ENCODE data around the gene PRELID2. TPM values are rescaled to one million over a fixed set of nuclear protein-coding genes. Genes with fewer than 3 reads are reported as not detected.

Gene PRELID2
- total RNA-seq, 4 donors from 2014 or later: 13.6 to 19.8 (median 17.3) TPM

- peaks cover 0 to 16% (median 0%) of the 10 kb centered on the region in 3 donors for H3K4me1 ChIP-seq
- no peak for TF ChIP-seq POLR2AphosphoS5 (IDR thresholded peaks at IDR 0.05)
- no peak overlapping the region for H3K4me3 ChIP-seq
- H3K27ac ChIP-seq: no peak overlapping the region
- H3K9me3 ChIP-seq: no peaks in the 10 kb centered on the region
- H3K27me3 ChIP-seq: no peaks in the 10 kb centered on the region
- no peaks in the 10 kb centered on the region for H3K36me3 ChIP-seq
- ATAC-seq: no peak
- WGBS, 2 donors (ENCODE audit: low coverage in 1 of 2): 93 to 100% methylated on average over 3 of the region's 3 CpGs
Observed at GRCh38 chr5:145853781-145854376, 18.7 kb upstream of the PRELID2 start.

- ATAC-seq: no peak
- 77% methylated on average over 2 of the region's 3 CpGs; no CpG with 5 or more reads in 1 of the 2 donors for WGBS, 2 donors (ENCODE audit: low coverage in 1 of 2)
Observed at GRCh38 chr5:145852990-145853389, 17.8 kb upstream of the PRELID2 start.

GRCh38 chr5:145848854-145849253, 13.7 kb upstream of the PRELID2 start:
- H3K4me3 ChIP-seq: no peak overlapping the region
- H3K9me3 ChIP-seq: no peaks in the 10 kb centered on the region
- no peak for ATAC-seq
- H3K4me1 ChIP-seq: no peaks in the 10 kb centered on the region
- no peaks in the 10 kb centered on the region for H3K27me3 ChIP-seq
- WGBS, 2 donors (ENCODE audit: low coverage in 1 of 2): 71 to 90% methylated on average over 1 of the region's 1 CpG
- TF ChIP-seq EP300 (IDR thresholded peaks at IDR 0.05) (no peak), POLR2A (IDR thresholded peaks at IDR 0.05) (no peak), POLR2AphosphoS5 (IDR thresholded peaks at IDR 0.05) (no peak), CTCF (IDR thresholded peaks at IDR 0.05) (no peak)
- H3K27ac ChIP-seq: no peak overlapping the region
- no peaks in the 10 kb centered on the region for H3K36me3 ChIP-seq

More at GRCh38 chr5:145852990-145853389, 17.8 kb upstream of the PRELID2 start:
- H3K27me3 ChIP-seq: no peaks in the 10 kb centered on the region
- H3K27ac ChIP-seq: no peak overlapping the region
- TF ChIP-seq POLR2AphosphoS5 (IDR thresholded peaks at IDR 0.05) (no peak), POLR2A (IDR thresholded peaks at IDR 0.05) (no peak), CTCF (IDR thresholded peaks at IDR 0.05) (no peak), EP300 (IDR thresholded peaks at IDR 0.05) (no peak)
- no peaks in the 10 kb centered on the region for H3K9me3 ChIP-seq
- H3K4me1 ChIP-seq: peaks cover 0 to 16% (median 0%) of the 10 kb centered on the region in 3 donors
- H3K4me3 ChIP-seq: no peak overlapping the region
- H3K36me3 ChIP-seq: no peaks in the 10 kb centered on the region

- Histone ChIP-seq H3K4me1 (no peaks in the 10 kb centered on the region), H3K4me3 (no peak overlapping the region), H3K27me3 (no peaks in the 10 kb centered on the region), H3K27ac (no peak overlapping the region), H3K36me3 (no peaks in the 10 kb centered on the region), H3K9me3 (no peaks in the 10 kb centered on the region)
- TF ChIP-seq POLR2AphosphoS5 (IDR thresholded peaks at IDR 0.05): no peak
- no peak for TF ChIP-seq POLR2A (IDR thresholded peaks at IDR 0.05)
- no peak for TF ChIP-seq CTCF (IDR thresholded peaks at IDR 0.05)
- TF ChIP-seq EP300 (IDR thresholded peaks at IDR 0.05): no peak
- WGBS, 2 donors (ENCODE audit: low coverage in 1 of 2): 77 to 92% methylated on average over 6 of the region's 6 CpGs
- no peak for ATAC-seq
Observed at GRCh38 chr5:145847499-145848497, 12.7 kb upstream of the PRELID2 start.

GRCh38 chr5:145846081-145846480, 10.9 kb upstream of the PRELID2 start:
- no peak overlapping the region for H3K27ac ChIP-seq
- H3K36me3 ChIP-seq: no peaks in the 10 kb centered on the region
- no peak for ATAC-seq
- no peak overlapping the region for H3K4me3 ChIP-seq
- TF ChIP-seq POLR2A (IDR thresholded peaks at IDR 0.05) (no peak), POLR2AphosphoS5 (IDR thresholded peaks at IDR 0.05) (no peak), EP300 (IDR thresholded peaks at IDR 0.05) (no peak), CTCF (IDR thresholded peaks at IDR 0.05) (no peak)
- H3K4me1 ChIP-seq: no peaks in the 10 kb centered on the region
- no peaks in the 10 kb centered on the region for H3K9me3 ChIP-seq
- no peaks in the 10 kb centered on the region for H3K27me3 ChIP-seq
- 47 to 79% methylated on average over 3 of the region's 3 CpGs for WGBS, 2 donors (ENCODE audit: low coverage in 1 of 2)

All from gastroesophageal sphincter (tissue), 4 donors.